ENCODE measurements around the gene PNN. TPM values are rescaled to one million over a fixed set of nuclear protein-coding genes. Genes with fewer than 3 reads are reported as not detected.

PNN gene
- total and polyA plus RNA-seq, 2 of the 4 experiments (the other 2 are of a cell fraction) = 14.9 to 28.8 TPM

DNA sequence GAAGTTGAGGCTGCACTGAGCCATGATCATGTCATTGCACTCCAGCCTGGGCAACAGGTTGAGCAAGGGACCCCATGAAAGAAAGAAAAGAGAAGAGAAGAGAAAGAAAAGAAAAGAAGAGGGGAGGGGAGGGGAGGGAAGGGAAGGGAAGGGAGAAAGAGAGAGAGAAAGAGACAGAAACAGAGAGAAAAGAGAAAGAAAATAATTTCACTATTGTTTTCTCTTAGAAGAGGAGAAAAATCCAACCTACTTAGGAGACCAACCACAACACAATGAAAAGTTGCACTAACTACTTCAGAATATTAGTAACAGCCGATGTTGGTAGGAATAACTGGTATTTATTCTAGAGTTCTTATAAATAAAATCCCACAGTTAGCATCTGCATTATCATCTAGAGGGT is 14.6 kb upstream of the PNN start:
- no peak overlapping the region for H3K14ac ChIP-seq (replicated peaks; ENCODE audit: low read depth, low read length)
- no peak overlapping the region for H3K27ac ChIP-seq (ENCODE audit: insufficient read depth, low read length)
- 0 out of 2 replicates have a peak, but pooled peaks cover 2% of the 10 kb centered on the region for H4K20me1 ChIP-seq (ENCODE audit: insufficient read depth, low read length)
- no peak overlapping the region for H2AK9ac ChIP-seq (replicated peaks; ENCODE audit: low read depth, low read length, poor library complexity)
- H4K5ac ChIP-seq (ENCODE audit: low read depth, low read length) = no peak overlapping the region
- H2AK5ac ChIP-seq (ENCODE audit: low read depth, low read length) = no peak overlapping the region
- no peaks in the 10 kb centered on the region for H3K27me3 ChIP-seq (ENCODE audit: control insufficient read depth, insufficient read depth, low read length)
- CTCF ChIA-PET = no interaction called here
- no TSS peak for BruUV-seq (replicated peaks)
- H2BK120ac ChIP-seq (ENCODE audit: low read depth, low read length) = no peak overlapping the region
- no peak overlapping the region for H3K4me2 ChIP-seq (ENCODE audit: low read depth, low read length)
- intact Hi-C loops (cut with micrococcal nuclease) (no loop called here), in situ Hi-C loops (cut with MboI; ENCODE audit: low sequenced_read_pairs) (no loop called here), dilution Hi-C loops (cut with HindIII; ENCODE audit: low sequenced_read_pairs, unreplicated experiment) (no loop called here)
- H2AFZ ChIP-seq (replicated peaks; ENCODE audit: low read length, poor library complexity) = no peak overlapping the region
- H3K18ac ChIP-seq (ENCODE audit: low read depth, low read length) = no peak overlapping the region
- H3K36me3 ChIP-seq (ENCODE audit: control insufficient read depth, insufficient read depth, low read length) = peaks cover 32% of the 10 kb centered on the region
- no peaks in the 10 kb centered on the region for H3K9me3 ChIP-seq (ENCODE audit: control insufficient read depth, insufficient read depth, low read length)
- no peak overlapping the region for H4K91ac ChIP-seq (ENCODE audit: insufficient read depth, low read depth, low read length)
- no CpG with 5 or more reads among the region's 1 CpG for WGBS, 2 experiments (ENCODE audit: extremely low coverage in 2 of 2, insufficient read length in 1 of 2)
- peaks cover 14 to 38% of the 10 kb centered on the region in 2 experiments for H3K79me1 ChIP-seq (ENCODE audit: low read depth in 1 of 2, low read length in 2 of 2)
- H3K4me3 ChIP-seq (ENCODE audit: insufficient read depth, low read depth, low read length) = no peak overlapping the region
- DNase-seq (no peak), ATAC-seq (ENCODE audit: low read depth) (no peak)
- no peak overlapping the region for H4K8ac ChIP-seq (ENCODE audit: low read depth in 2 of 2, low read length in 2 of 2)
- peaks cover 7% of the 10 kb centered on the region; the same call in 1 of the 2 replicates for H3K9me1 ChIP-seq (ENCODE audit: insufficient read depth, low read length)
- H3K56ac ChIP-seq (ENCODE audit: extremely low read depth, insufficient read depth, low read length) = no peak overlapping the region
- H2BK20ac ChIP-seq (ENCODE audit: low read depth, low read length) = no peak overlapping the region
- H3K4me1 ChIP-seq (ENCODE audit: control insufficient read depth, insufficient read depth, low read length) = no peaks in the 10 kb centered on the region
- no peak for TF ChIP-seq FOS (IDR thresholded peaks at IDR 0.05; ENCODE audit: low read depth, low read length)
- TF ChIP-seq, protein P1, sequence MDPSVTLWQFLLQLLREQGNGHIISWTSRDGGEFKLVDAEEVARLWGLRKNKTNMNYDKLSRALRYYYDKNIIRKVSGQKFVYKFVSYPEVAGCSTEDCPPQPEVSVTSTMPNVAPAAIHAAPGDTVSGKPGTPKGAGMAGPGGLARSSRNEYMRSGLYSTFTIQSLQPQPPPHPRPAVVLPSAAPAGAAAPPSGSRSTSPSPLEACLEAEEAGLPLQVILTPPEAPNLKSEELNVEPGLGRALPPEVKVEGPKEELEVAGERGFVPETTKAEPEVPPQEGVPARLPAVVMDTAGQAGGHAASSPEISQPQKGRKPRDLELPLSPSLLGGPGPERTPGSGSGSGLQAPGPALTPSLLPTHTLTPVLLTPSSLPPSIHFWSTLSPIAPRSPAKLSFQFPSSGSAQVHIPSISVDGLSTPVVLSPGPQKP (IDR thresholded peaks at IDR 0.05; ENCODE audit: borderline replicate concordance, low read depth, low read length) = no peak
- TF ChIP-seq BHLHE40 (IDR thresholded peaks at IDR 0.05; ENCODE audit: low read depth, low read length) = no peak
- TF ChIP-seq NFE2L2 (IDR thresholded peaks at IDR 0.05; ENCODE audit: low read depth, low read length) = no peak
- TF ChIP-seq POLR2A (IDR thresholded peaks at IDR 0.05; ENCODE audit: low read depth, low read length) = no peak
- TF ChIP-seq, protein P2, sequence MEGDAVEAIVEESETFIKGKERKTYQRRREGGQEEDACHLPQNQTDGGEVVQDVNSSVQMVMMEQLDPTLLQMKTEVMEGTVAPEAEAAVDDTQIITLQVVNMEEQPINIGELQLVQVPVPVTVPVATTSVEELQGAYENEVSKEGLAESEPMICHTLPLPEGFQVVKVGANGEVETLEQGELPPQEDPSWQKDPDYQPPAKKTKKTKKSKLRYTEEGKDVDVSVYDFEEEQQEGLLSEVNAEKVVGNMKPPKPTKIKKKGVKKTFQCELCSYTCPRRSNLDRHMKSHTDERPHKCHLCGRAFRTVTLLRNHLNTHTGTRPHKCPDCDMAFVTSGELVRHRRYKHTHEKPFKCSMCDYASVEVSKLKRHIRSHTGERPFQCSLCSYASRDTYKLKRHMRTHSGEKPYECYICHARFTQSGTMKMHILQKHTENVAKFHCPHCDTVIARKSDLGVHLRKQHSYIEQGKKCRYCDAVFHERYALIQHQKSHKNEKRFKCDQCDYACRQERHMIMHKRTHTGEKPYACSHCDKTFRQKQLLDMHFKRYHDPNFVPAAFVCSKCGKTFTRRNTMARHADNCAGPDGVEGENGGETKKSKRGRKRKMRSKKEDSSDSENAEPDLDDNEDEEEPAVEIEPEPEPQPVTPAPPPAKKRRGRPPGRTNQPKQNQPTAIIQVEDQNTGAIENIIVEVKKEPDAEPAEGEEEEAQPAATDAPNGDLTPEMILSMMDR (conservative IDR thresholded peaks at IDR 0.05; ENCODE audit: low read depth, low read length) = no peak
- TF ChIP-seq, protein P3, sequence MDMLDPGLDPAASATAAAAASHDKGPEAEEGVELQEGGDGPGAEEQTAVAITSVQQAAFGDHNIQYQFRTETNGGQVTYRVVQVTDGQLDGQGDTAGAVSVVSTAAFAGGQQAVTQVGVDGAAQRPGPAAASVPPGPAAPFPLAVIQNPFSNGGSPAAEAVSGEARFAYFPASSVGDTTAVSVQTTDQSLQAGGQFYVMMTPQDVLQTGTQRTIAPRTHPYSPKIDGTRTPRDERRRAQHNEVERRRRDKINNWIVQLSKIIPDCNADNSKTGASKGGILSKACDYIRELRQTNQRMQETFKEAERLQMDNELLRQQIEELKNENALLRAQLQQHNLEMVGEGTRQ (IDR thresholded peaks at IDR 0.05; ENCODE audit: low read depth, low read length) = no peak
- TF ChIP-seq RCOR1 (IDR thresholded peaks at IDR 0.05; ENCODE audit: insufficient replicate concordance, low read length) = no peak
- TF ChIP-seq SMC3 (IDR thresholded peaks at IDR 0.05; ENCODE audit: low read depth, low read length) = no peak
- no peak overlapping the region for H3K23ac ChIP-seq (ENCODE audit: low read depth, low read length)
- H2BK5ac ChIP-seq (ENCODE audit: low read depth, low read length, poor library complexity, severe bottlenecking) = no peak overlapping the region
- no peak overlapping the region for H2BK15ac ChIP-seq (ENCODE audit: low read depth, low read length)
- H3K4ac ChIP-seq (ENCODE audit: low read depth, low read length) = no peak overlapping the region
- no peak overlapping the region for H3K9ac ChIP-seq (ENCODE audit: low read depth, low read length)
- POLR2A ChIA-PET (ENCODE audit: unreplicated experiment) = no interaction called here
